Stimulated activated memory B cell treated with anti-CD40 and anti-IgM and Interleukin-4, amounts not matched to agents 10 μg/mL and 1 μg/mL and 100 μg/mL, for 72 hours (primary cell): ENCODE results near the gene EEF1AKMT2.
"Not testable (repeated sequence)": the region's sequence is repeated elsewhere in the genome, so short reads cannot be mapped to it uniquely, and the experiment has no call there.

Experiments
- ATAC-seq: fragments of 150-1000 bp; cut with Tn5 transposase; 2 replicates; pipeline ENCODE4 v1.10.0; 2021
- H3K27ac Mint-ChIP-seq: one replicate; pipeline ENCODE4 v1.8.0; 2022; ENCODE audit warnings: mild to moderate bottlenecking, mixed read lengths
- H3K27me3 Mint-ChIP-seq: one replicate; pipeline ENCODE4 v1.8.0; 2022; ENCODE audit warnings: mixed read lengths
- H3K36me3 Mint-ChIP-seq: one replicate; pipeline ENCODE4 v1.8.0; 2022; ENCODE audit warnings: mixed read lengths
- H3K4me1 Mint-ChIP-seq: one replicate; pipeline ENCODE4 v1.8.0; 2022; ENCODE audit warnings: mixed read lengths
- H3K4me3 Mint-ChIP-seq: one replicate; pipeline ENCODE4 v1.8.0; 2022; ENCODE audit warnings: mild to moderate bottlenecking, moderate library complexity, mixed read lengths
- H3K9me3 Mint-ChIP-seq: one replicate; pipeline ENCODE4 v1.8.0; 2022; ENCODE audit warnings: mixed read lengths

EEF1AKMT2 gene

DNA sequence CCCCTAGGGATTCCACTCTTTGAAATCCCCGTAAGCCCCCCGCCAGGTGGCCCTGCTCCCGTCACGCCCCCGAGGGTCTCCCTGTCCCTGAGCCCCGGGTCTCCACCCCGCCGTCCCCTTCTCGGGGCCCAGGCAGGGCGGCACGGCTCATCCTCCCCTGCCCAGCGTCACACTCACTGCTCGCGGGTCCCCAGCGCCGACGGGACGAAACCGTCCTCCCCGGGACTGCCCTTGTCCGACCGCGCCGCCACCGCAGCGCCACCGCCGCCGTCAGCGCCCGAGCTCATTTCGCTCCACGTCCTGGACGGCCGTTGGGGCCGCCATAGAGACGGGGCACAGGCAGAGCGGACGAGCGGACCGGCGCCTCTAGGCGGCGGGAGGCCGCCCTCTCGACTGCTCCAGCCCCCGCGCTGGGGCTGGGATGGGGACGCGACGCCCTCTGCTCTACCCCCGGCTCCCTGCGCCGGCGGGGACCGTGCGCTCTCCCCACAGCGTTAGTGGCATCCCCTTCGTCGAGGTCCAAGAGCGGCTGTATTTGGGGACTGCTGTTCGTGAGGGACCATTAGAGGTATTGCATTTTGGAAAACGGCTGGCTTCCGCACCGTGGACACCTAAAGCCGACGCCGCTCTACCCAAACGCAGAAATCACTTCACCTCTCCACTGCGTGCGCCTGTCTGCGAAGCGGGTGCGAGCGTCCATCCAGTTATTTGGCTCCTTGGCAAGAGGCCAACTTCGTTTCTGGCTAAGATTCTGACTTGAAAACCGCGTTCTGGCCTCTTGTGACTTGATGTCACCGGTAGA is at the start of gene EEF1AKMT2:
EEF1AKMT2 (minus strand) TSS at position 341 of the 802 bp plus-strand sequence; CDS start at position 287, 54 bp downstream.
- Mint-ChIP-seq H3K4me1 (peaks cover 13% of the 10 kb centered on the region), H3K36me3 (peaks cover 6% of the 10 kb centered on the region), H3K4me3 (peak within 1 kb of the TSS; percentile 94), H3K9me3 (no peaks in the 10 kb centered on the region), H3K27ac (peak within 1 kb of the TSS; percentile 93), H3K27me3 (no peaks in the 10 kb centered on the region)
- peak; percentile 99 for ATAC-seq

DNA sequence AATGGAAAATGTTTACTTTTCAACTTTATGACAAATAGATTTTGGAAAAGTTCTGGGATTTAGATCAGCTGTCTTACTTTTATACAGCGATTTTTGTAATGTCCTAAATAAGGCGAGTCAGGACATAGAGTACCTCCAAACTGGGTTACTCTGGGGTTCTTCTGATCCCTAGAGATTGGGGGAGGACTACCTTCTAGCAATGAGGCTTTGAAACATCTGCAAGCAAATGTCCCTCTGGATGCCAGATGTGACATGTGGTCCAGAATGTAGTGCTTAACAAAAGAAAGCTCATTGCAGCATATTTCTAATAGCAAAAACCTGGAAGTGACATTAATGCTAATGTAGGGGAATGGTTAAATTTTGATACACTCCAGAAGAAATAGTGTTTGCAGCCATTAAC is 46.0 kb upstream of the EEF1AKMT2 start:
- no peak for ATAC-seq
- H3K27me3 Mint-ChIP-seq = no peaks in the 10 kb centered on the region
- H3K27ac Mint-ChIP-seq = no peak overlapping the region
- H3K36me3 Mint-ChIP-seq = peaks cover 33% of the 10 kb centered on the region
- H3K9me3 Mint-ChIP-seq = no peaks in the 10 kb centered on the region
- H3K4me1 Mint-ChIP-seq = no peaks in the 10 kb centered on the region
- no peak overlapping the region for H3K4me3 Mint-ChIP-seq

DNA sequence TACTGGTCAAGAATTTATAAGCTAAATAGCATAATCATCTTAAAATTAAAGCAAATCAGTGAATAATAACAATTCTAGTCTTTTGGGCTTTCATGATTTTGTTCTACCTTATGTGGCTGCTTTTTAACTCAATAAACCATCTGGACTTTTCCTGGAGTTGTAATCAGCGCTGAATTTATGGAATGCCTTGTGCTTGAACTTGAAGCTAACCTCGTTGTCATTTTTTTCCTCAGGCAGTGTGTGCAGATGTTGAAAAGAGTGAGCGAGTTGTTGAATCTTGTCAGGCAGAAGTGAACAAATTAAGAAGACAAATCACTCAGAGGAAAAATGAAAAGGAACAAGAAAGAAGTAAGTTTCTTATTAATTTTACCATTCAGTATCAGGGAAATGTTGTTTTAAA is 39.4 kb upstream of the EEF1AKMT2 start:
- no peaks in the 10 kb centered on the region for H3K9me3 Mint-ChIP-seq
- no peaks in the 10 kb centered on the region for H3K27me3 Mint-ChIP-seq
- no peaks in the 10 kb centered on the region for H3K4me1 Mint-ChIP-seq
- no peak overlapping the region for H3K27ac Mint-ChIP-seq
- no peak for ATAC-seq
- peaks cover 54% of the 10 kb centered on the region for H3K36me3 Mint-ChIP-seq
- H3K4me3 Mint-ChIP-seq = no peak overlapping the region

DNA sequence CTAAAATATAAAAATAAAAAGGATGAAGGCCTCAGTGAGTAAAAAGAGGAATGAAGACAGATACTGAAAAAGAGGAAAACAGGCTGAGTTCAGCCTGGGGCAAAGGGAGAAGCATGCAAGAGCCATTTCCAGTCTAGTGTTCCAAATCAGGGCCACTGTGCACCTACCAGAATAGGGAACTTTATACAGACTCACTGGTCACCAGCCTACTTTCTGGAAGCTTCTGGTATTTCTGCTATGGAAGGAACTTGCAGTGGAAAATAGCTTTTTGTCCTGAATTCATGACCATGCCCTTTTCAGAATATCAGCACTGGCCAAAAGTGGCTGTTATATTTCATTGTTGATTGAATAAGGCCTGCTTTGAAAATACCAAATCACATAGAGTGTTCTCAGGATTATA is 38.8 kb upstream of the EEF1AKMT2 start:
- Mint-ChIP-seq H3K27me3 (no peaks in the 10 kb centered on the region), H3K4me3 (no peak overlapping the region), H3K4me1 (no peaks in the 10 kb centered on the region), H3K27ac (no peak overlapping the region), H3K36me3 (peaks cover 51% of the 10 kb centered on the region), H3K9me3 (no peaks in the 10 kb centered on the region)
- no peak for ATAC-seq

DNA sequence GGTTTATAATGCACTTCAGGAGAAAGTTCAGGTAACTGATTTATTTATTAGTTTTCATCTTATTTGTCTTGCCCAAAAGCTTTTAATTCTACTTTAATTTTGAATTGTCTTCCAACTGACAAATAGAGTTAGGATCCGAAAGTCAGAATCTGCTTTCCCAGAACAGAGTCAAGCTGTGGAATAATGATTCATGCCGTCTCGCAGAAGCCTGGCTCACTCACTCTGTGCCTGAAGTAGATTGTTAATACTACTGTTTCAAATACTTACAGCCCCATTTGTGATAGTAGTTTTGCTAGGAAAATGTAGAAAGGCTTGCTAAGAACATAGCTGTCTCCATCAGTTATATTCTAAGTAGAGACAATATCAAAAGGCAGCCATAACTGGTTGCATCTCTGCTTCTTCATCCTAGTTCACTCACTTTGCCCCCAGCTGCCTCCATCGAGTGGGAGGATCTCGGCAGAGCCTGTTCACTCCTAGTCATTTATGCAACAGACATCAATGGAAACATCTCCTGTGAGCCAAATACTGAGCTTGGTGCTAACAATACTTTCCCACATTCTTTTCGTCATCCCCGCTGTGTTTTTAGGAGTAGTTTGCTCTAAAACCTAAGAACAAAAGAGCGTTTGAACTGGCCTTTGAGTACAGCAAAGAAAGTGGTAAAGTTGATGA is 37.9 kb upstream of the EEF1AKMT2 start:
- H3K27me3 Mint-ChIP-seq = no peaks in the 10 kb centered on the region
- H3K4me3 Mint-ChIP-seq = no peak overlapping the region
- ATAC-seq = no peak
- no peaks in the 10 kb centered on the region for H3K9me3 Mint-ChIP-seq
- H3K4me1 Mint-ChIP-seq = no peaks in the 10 kb centered on the region
- no peak overlapping the region for H3K27ac Mint-ChIP-seq
- peaks cover 46% of the 10 kb centered on the region for H3K36me3 Mint-ChIP-seq

DNA sequence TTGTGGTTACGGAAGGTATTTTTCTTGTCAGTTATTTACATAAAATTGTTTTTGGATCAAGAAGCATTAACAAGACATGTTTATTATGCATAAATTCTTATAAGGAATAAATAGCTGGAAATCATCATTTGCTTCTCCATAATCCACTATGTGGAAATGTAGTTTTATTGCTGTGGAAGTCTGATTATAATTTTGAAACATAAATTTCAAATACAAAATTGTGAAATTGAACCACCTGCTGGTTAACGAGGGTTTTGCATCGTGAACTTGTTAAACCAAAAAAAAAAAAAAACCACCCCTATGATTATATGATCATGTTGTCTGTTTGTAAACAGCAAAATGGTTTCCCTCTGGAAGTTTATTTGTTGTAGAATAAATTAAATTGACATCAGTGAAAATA is 35.8 kb upstream of the EEF1AKMT2 start:
- H3K9me3 Mint-ChIP-seq = no peaks in the 10 kb centered on the region
- no peak overlapping the region for H3K4me3 Mint-ChIP-seq
- no peak overlapping the region for H3K27ac Mint-ChIP-seq
- ATAC-seq = no peak
- peaks cover 36% of the 10 kb centered on the region for H3K36me3 Mint-ChIP-seq
- H3K4me1 Mint-ChIP-seq = no peaks in the 10 kb centered on the region
- no peaks in the 10 kb centered on the region for H3K27me3 Mint-ChIP-seq

DNA sequence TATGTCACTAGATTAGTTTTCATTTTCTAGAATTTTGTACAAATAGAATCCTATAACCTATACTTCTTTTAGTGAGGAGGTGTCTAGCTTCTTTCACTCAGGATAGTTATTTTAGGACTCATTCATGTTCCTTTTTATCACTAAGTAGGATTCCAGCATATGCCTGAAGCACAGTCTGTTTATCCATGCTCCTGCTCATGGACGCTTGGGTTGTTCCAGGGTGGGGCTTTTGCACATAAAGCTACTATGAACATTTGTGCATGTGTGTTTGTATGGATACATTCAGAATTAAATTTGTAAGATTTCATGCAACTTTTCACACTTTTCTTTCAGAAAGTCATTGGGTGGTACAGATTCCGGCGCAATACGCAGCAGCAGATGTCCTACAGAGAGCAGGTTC is 34.6 kb upstream of the EEF1AKMT2 start:
- H3K9me3 Mint-ChIP-seq = no peaks in the 10 kb centered on the region
- H3K4me3 Mint-ChIP-seq = no peak overlapping the region
- ATAC-seq = no peak
- no peak overlapping the region for H3K27ac Mint-ChIP-seq
- peaks cover 46% of the 10 kb centered on the region for H3K36me3 Mint-ChIP-seq
- H3K27me3 Mint-ChIP-seq = no peaks in the 10 kb centered on the region
- H3K4me1 Mint-ChIP-seq = no peaks in the 10 kb centered on the region

DNA sequence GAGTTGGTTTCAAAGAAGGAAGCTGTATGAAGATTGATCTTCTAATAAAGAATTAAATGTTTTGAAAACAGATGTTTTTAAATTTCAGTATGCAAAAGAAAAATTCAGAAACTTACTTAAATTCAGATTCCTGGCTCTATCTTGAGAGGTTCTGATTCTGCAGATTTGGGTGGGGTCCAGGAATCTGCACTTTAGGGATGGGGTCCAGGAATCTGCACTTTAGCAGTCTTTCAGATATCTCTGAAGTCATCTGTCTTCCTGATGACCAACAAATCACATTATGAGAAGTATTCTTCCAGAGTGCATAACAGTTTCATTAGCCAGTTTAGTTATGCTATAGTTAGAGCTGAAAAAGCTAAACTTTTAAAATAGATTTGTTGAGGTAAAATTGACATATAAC is 34.0 kb upstream of the EEF1AKMT2 start:
- Mint-ChIP-seq H3K27ac (no peak overlapping the region), H3K36me3 (peaks cover 45% of the 10 kb centered on the region), H3K27me3 (no peaks in the 10 kb centered on the region), H3K4me3 (no peak overlapping the region), H3K4me1 (no peaks in the 10 kb centered on the region), H3K9me3 (no peaks in the 10 kb centered on the region)
- no peak for ATAC-seq

DNA sequence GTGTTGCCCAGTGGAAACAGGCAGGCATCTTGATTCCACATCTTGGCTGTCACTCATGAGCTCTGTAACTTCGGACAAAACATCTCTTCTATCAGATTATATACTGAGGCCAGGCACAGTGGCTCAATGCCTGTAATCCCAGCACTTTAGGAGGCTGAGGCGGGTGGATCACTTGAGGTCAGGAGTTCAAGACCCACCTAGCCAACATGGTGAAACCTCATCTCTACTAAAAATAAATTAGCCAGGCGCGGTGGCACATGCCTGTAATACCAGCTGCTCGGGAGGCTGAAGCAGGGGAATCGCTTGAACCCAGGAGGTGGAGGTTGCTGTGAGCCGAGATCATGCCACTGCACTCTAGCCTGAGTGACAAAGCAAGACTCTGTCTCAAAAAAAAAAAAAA is 33.2 kb upstream of the EEF1AKMT2 start:
- peaks cover 44% of the 10 kb centered on the region for H3K36me3 Mint-ChIP-seq
- H3K4me1 Mint-ChIP-seq, H3K9me3 Mint-ChIP-seq, H3K4me3 Mint-ChIP-seq, ATAC-seq, H3K27ac Mint-ChIP-seq, H3K27me3 Mint-ChIP-seq: not testable (repeated sequence)

DNA sequence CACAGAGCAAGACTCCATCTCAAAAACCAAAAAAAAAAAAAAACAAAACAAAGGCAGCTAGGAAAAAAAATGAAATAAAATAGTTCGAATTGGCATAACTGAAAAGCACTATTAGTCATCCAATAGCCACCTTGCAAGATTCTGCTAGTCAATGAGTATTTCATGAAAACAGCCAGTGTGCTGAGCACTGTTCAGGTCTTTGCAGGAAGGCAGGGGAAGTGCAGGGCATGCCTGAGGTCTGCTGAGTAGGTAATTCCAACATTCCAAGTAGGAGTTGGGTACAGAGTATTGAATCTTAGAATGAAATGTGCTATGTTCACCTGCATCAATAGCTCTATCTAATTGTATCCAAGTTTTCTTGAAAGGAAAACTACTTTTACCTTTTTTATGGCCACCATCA is 32.8 kb upstream of the EEF1AKMT2 start:
- no peak for ATAC-seq

DNA sequence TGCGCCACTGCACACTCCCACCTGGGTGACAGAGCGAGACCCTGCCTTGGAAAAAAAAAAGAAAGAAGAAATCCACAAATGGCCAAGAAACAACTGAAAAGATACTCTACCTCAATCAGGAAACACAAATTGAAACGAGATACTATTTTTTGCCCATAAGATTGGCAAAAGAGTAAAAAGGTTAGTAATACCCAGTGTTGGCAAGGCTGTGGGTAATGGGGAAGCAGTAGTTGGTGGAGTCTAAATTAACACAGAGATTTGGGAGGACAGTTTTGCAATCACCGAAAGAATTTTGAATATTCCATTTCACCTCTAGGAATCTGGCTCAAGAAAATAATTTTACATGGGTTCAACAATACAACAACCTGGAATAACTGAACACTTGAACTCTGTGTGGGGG is 29.8 kb upstream of the EEF1AKMT2 start:
- Mint-ChIP-seq H3K9me3 (no peaks in the 10 kb centered on the region), H3K36me3 (peaks cover 47% of the 10 kb centered on the region), H3K4me3 (no peak overlapping the region), H3K27me3 (no peaks in the 10 kb centered on the region), H3K27ac (no peak overlapping the region), H3K4me1 (no peaks in the 10 kb centered on the region)
- ATAC-seq = no peak

More for the DNA sequence above, 32.8 kb upstream of the EEF1AKMT2 start:
- Mint-ChIP-seq H3K4me3 (no peak overlapping the region), H3K27ac (no peak overlapping the region), H3K27me3 (no peaks in the 10 kb centered on the region), H3K36me3 (peaks cover 42% of the 10 kb centered on the region), H3K4me1 (no peaks in the 10 kb centered on the region), H3K9me3 (no peaks in the 10 kb centered on the region)

DNA sequence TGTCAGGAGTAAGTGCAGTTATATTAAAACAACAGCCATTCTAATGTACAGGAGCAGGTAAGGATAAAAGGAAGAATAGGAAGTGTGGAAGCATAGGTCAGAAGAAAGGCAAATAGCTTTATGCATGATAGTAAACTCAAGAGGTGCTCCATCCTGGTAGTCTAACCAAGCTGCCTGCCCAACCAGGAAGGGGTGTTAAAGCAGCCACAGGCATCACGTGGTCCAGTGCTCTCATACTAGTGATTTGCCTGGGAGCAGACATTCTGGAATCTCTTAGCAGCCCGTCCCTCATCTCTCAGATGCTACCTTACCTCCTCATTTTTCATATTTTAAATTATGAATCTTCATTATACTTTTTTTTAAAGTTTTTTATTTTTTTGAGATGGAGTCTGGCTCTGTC is 28.4 kb upstream of the EEF1AKMT2 start:
- Mint-ChIP-seq H3K27me3 (no peaks in the 10 kb centered on the region), H3K4me1 (no peaks in the 10 kb centered on the region), H3K27ac (no peak overlapping the region), H3K9me3 (no peaks in the 10 kb centered on the region), H3K4me3 (no peak overlapping the region), H3K36me3 (peaks cover 44% of the 10 kb centered on the region)
- no peak for ATAC-seq

DNA sequence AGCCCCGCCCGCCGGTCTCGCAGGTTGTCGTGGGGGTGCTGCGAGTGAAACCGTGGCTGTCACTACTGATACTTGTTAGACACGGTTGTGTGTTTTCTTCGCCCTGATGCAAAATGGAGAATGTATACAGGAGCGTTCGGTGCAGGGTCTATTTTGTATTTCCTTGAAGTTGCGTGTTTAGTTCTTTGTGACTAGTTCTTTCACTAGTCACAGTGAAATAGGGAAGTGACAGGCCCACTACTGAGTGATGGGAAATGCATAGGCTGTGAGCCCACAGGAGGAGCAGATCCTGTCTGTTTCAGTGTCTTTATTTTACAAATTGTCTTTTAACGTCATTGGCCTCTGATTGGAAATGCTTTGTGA is 10.6 kb upstream of the EEF1AKMT2 start:
- Mint-ChIP-seq H3K36me3 (no peaks in the 10 kb centered on the region), H3K4me3 (peak overlapping the region; percentile 86), H3K27me3 (peaks cover 9% of the 10 kb centered on the region), H3K27ac (peak overlapping the region; percentile 94), H3K9me3 (no peaks in the 10 kb centered on the region), H3K4me1 (peaks cover 12% of the 10 kb centered on the region)
- peak; percentile 82 for ATAC-seq

DNA sequence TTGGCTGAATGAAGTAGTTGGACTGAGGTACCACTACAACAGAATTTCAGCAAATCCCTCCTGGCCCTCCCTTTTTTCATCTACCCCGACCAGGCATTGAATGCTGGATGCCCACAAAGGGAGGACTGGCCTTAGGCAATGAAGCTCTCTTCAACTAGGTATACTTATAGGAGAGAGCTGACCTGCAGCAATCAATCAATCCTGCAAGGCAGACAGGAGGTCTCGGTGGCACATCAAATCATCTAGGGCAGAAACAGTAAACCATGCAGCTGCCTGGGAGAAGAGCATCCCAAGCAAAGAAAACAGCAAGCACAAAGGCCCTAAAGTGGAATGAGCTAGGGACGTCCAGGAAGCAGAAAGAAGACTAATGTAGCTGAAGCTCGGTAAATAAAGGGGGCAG is 7.5 kb upstream of the EEF1AKMT2 start:
- Mint-ChIP-seq H3K36me3 (no peaks in the 10 kb centered on the region), H3K27me3 (peaks cover 9% of the 10 kb centered on the region), H3K4me1 (peaks cover 12% of the 10 kb centered on the region), H3K9me3 (no peaks in the 10 kb centered on the region), H3K4me3 (no peak overlapping the region), H3K27ac (no peak overlapping the region)
- no peak for ATAC-seq

DNA sequence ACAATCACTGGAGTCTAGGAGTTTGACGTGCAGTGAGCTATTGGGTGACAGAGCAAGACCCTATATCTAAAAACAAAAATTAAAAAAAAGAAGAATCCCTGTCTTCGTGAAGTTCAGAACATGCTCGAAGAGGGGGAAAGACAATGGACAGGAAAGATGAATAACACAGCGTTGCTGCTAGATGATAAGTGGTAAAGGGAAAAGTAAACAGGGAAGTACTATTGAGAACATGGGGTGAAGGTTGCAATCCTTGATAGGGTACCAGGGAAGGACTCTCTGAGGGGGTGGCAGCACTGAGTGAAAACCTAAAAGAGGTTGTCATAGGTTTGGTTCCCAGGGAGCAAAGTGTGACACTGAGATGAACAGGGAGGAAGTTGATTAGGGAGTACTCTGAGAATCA is 7.1 kb upstream of the EEF1AKMT2 start:
- Mint-ChIP-seq H3K27ac (no peak overlapping the region), H3K4me1 (peaks cover 12% of the 10 kb centered on the region), H3K27me3 (peaks cover 9% of the 10 kb centered on the region), H3K36me3 (no peaks in the 10 kb centered on the region), H3K4me3 (no peak overlapping the region), H3K9me3 (no peaks in the 10 kb centered on the region)
- no peak for ATAC-seq

DNA sequence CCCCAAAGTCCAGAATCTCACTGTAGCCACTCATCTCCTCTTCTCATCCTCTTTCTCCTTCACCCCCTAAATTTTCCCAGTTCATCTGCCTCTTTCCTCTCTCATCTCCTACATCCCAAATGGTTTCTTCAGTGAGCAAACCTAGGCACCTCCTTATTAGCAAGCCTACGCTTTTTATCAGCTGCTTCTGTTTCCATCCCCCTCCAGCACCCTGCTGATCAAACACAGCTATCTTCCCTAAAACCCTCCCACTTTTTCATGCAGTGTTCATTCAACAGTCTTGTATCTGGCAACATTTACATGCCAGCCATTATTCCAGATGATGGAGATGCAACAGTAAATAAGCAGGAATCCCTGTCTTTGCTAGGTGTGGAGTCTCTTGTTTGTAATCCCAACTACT is 6.7 kb upstream of the EEF1AKMT2 start:
- Mint-ChIP-seq H3K27me3 (peaks cover 9% of the 10 kb centered on the region), H3K4me3 (no peak overlapping the region), H3K36me3 (no peaks in the 10 kb centered on the region)

More for the DNA sequence above, 6.7 kb upstream of the EEF1AKMT2 start:
- no peak for ATAC-seq
- Mint-ChIP-seq H3K27ac (no peak overlapping the region), H3K9me3 (no peaks in the 10 kb centered on the region), H3K4me1 (peaks cover 12% of the 10 kb centered on the region)
